Colon (tissue), 2 donors: Measurements from ENCODE around the gene KCTD15.
"Not testable (repeated sequence)": the region's sequence is repeated elsewhere in the genome, so short reads cannot be mapped to it uniquely, and the experiment has no call there.

Experiments used
- FAIRE-seq: peaks from 2 replicates; lab custom pipeline; 2012; peaks lifted over from hg19 to GRCh38; lab: Jason Lieb, UNC
- donor health status: control.
- donor health status: control.

The KCTD15 gene

DNA sequence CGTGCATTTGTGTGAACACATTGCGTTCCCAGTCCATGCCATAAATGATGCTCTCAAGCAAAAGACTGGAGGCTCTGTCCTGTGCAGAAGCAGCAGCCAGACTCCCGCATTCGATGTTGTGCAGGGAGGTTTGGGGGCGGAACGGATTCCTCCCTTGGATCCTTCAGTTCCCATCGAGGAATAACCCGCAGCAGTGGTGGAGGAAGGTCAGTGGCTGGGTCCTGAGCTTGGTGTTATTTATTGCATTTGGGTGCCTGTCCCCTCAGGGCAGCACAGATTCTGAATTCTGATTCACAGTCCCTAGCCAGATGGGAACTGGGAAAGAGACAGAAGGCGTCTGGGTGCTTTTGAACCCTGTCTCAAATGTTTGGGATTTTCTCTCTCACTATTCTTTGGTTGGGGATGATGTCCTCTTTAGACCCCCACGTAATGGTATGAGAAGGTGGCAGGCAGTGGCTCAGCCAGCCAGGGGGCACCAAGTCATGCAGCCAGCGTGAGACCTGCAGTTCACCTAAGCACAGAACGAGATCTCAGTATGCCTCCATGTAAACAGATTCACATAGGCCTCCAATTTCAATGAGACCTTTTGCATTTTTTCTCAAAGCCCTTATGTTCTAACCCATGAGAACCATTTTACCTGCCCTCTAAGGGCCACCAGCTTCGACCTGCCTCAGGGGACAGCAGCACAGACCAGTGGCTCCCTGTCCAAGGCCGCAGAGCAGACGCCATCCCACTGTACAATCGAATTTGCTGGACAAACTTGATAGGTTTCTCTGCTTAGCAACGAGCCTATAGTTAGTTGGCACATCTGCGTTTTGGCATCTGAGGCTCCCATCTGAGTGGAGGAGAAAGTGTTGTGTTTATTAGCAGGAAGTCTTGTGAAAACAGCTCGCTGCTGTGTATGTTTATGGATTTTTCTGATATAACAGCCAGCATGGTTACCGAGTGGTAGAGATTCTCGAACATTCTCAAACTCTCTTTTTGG lies 17.8 kb downstream of the KCTD15 start:
- FAIRE-seq, result no peak

DNA sequence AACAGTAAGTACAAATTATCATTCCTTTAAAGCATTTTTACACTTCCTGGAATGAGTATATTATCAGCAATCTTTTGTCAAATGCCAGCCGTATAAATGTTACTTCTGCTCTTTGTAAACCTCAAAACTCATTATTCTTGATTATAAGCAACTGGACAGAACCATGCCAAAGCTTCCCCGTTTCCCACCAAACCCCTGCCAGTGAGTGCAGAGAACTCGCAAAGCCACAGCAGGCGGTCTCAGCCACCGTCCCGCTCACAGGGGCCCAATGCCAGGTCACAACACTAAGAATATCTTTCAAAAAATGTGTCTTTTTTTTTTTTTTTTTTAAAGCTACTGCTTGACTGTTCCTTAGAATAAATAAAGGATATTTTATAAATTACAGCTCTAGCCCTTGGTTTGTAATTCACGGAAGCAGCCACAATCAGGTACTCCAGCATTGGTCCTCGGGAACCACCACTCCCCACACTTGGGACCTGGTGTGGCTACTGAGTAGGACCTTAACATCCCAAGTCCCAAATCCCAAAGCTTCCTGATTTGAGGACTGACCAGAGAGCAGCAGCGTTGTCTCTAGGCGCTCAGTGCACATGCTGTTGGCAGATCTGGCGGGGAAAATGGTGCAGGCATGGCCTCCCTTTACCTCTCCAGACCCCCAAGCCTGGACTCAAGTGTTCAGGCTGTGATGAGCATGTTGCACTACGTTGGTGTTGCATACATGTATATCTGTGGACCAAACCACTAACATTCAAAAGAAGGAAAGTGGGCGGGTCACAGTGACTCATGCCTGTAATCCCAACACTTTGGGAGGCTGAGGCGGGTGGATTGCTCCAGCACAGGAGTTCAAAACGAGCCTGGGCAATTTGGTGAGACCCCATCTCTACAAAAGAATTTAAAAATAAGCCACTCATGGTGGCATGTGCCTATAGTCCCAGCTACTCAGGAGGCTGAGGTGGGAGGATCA lies 19.0 kb downstream of the KCTD15 start:
- no peak for FAIRE-seq

DNA sequence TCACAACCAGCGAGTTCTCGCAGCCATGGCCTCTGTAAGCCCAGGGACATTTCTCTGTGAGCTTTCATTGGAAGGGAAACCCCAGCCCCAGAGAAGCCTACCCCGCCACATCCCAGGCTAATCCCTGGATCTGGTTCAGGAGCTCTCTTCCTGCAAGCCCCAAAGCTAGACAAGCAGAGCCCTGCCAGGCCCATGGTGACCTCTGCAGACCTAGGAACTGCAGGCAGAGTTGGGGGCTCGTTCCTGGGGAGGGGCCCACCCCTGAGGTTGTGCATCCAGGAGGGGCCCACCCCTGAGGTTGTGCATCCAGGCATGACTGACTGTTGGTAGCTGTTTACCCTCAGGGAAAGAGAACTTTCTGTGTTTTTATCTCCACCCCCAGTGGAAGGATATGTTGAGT lies 21.7 kb downstream of the KCTD15 start:
- no peak for FAIRE-seq

DNA sequence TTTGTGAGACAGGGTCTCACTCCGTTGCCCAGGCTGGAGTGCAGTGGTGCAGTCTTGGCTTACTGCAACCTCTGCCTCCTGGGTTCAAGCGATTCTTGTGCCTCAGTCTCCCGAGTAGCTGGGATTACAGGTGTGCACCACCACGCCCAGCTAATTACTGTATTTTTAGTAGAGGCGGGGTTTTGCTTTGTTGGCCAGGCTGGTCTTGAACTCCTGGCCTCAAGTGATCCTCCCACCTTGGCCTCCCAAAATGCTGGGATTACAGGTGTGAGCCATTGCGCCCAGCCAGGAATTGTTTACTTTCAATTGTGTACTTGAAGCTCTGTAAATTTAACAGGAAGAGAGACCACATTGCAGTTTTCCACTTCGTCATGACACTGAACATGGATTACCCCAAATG lies 22.4 kb downstream of the KCTD15 start:
- not testable (repeated sequence) for FAIRE-seq

DNA sequence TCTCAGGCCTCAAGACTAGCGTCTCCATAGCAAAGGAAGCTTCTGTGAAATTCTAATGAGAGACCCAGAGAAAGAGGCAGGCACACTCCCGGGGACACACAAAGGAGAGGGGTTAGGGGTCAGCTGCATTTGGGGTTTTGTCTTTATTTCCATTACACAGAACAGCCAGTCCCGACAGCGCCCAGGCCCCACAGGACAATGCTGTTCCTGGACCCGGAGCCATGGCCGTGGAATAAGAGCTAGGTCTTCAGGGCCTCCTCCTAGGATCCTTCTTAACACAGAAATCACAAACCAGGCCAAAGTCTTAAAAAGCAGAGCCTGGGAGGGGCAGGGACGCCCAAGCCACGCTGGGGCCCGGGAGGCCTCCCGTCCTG lies 22.8 kb downstream of the KCTD15 start:
- no peak for FAIRE-seq

DNA sequence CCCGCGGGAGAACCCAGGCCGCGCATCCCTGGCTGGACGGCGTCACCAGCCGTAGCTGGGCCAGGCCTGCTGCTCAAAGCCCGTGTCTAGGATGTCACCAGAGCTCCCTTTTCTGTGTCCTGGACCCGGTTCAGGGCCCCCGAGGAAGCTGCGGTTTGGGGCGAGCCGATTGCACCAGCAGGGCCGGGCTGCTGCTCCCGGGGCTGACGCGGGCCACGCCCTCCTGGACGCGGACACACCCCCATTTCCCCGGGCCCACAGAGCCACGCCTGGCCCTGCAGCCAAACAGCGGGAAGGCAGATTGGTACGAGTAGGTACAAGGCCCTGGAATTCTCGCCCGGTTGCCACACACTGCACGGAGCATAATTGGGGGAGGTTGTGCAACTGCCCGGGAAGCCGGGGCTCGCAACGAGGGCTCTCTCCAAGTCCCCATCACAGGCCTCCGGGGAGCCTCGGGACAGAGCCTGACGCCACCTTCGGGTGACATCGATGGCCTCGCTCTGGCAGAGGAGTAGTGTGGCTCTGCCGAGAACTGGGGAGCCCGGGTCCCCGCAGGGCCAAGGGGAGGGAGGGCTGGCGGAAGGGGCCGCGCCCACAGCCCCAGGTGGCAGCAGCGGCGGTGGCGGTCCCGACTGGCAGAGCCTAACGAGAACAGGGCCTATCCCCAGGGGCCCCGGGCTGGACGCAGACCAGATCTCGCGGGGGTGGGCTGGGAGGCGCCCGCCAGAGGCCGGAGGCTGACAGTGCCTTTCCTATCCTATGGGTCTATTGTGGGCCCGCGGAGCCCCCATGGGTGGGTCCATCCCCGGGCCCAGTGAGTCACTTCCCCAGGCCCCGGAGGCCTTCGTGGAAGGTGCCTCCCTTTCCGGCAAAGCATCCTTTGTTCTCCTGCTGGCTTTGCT lies 23.5 kb downstream of the KCTD15 start:
- FAIRE-seq, result no peak

DNA sequence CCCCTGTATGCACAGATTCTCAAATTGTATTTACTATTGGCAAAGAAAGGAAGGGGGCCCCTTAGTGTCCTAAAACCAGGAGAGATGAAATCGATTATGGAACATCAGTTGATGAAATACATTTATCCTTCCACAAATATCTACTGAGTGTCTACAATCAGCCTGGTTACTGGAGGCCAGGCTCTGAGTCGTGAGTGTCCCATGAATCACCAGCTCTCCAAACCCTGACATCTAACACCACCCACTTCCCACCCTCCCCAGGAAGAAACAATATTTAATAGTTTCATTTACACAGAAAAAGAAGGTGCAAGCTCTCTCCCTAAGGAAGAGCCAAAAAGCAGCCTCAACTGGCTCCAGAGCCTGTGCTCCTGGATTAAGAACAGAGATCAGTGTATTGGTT lies 25.2 kb downstream of the KCTD15 start:
- FAIRE-seq, result no peak

DNA sequence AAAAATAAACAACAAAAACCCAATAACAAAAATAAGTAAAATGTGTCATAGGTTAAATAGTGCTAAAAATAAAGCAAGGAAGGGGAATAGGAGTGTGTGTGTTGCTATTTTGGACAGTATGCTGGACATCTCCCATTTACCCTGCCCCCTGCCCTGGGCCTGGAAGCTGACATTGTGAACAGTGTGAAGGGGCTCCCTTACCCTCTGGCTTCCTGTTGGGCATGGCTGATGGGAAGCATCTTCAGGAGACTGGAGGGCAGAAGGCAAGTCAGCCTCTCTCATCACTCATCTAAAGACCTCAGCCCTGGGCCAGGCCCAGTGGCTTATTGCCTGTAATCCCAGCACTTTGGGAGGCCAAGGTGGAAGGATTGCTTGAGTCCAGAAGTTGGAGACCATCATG lies 26.7 kb downstream of the KCTD15 start:
- no peak for FAIRE-seq

DNA sequence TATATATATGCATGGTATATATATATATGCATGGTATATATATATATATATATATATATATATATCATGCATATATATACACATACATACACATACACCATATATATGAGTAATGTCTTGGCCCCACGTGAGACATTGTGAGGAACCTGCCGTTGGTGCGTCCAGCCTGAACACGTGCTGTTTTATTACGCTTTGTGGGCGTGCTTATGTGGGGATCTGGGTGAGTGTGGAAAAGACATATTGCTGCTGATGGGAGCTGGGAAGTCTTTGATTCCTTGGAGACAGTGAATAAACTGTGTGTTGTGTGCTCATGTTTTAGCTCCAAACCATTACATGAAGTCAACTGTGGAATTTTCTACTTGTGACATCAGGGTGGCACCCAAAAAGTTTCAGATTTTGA lies 28.9 kb downstream of the KCTD15 start:
- no peak for FAIRE-seq

DNA sequence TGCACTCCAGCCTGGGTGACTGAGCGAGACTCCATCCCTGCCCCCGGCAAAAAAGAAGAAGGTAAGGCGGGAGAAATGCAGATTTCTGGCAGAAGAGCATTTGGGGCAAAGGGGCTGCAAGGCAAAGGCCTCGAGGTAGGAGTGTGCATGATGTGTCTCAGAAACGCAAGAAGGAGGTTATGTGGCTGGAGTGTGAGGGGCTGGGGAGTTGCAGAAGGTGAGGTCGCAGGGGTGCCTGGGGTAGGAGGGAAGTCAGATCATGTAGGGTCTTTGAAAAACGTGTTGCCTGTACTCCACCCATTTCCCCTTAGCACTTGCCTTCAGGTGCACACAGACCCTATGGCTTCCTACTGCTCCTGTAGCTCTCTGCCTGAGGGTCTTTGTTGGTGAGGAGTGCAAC lies 29.9 kb downstream of the KCTD15 start:
- no peak for FAIRE-seq

DNA sequence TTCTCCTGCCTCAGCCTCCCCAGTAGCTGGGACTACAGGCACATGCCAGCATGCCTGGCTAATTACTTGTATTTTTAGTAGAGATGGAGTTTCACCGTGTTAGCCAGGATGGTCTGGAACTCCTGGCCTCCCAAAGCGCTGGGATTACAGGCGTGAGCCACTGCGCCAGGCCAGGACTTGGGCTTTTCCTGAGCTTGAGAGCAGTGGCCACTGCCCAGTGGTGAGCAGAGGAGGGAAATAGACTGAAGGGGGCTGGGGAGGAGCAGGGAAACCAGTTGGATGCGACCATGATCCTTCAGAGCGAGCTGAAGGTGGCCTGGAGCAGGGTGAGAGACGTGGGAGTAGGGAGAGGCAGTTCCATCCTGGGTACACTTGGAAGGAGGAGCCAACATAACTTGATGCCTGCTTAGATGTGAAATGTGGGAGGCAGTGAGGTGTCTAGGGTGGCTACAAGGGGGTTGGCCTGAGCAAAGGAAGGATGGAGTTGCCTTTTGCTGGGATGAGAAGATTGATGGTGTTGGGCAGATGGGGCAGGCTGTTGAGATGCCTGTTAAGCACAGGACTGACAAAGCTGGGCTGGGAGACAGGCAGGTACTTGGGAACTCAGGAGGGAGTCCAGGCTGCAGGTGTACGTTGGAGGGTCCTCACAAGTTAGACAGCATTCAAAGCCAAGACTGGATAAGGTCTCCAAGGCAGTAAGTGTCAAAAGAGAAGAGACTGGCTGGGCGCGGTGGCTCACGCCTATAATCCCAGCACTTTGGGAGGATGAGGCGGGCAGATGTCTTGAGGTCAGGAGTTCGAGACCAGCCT lies 31.8 kb downstream of the KCTD15 start:
- no peak for FAIRE-seq

DNA sequence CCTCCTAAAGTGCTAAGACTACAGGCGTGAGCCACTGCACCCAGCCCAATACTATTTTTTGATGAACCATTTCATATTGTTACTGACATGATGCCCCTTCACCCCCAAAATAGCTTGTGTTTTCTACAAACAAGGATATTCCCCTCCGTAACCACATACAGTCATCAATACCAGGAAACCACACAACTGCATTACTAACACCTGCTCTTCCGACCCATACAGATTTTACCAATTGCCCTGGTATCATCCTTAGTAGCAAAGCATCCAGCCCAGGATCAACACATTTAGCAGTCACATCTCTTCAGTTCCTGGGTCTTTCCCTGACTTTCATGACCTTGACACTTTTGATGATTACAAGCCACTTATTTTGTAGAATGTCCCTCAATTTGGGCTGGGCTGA lies 33.6 kb downstream of the KCTD15 start:
- FAIRE-seq, result no peak

DNA sequence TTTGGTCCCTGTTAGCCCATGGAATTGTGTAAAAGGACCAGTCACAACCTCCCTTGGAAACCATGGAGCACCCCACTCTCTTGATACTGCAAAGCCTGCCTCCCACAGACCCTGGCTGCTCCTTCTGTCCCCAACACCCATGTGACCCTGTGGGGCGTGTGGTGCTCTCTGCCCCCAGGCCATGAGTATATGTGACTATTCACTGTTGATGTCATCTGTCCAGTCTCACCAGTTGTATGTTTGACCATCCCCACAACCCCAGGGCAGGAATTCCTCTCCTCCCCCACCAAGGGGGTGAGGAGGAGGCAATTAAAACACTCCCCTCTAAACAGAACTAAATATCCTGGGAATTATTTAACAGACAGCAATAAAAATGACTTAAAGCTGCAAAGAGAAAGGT lies 35.2 kb downstream of the KCTD15 start:
- no peak for FAIRE-seq

DNA sequence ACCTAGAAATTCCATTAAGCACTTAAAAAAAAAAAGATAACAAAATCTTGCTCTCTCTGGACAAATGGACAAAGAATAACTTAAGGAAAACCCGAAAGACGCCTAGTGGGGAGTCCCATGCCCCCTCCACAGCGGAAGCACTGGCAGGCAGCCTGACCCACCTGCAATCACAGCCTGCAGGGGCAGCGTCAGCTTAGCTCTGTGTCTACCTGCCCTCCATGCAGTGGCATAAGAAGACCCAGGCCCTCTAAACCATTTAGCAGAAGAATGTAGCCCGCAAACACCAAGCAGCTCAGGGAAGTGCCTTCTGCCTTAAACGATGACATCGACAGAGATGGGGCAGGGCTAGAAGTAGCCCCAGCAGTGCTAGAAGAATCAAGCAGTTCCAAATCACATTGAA lies 36.0 kb downstream of the KCTD15 start:
- no peak for FAIRE-seq

DNA sequence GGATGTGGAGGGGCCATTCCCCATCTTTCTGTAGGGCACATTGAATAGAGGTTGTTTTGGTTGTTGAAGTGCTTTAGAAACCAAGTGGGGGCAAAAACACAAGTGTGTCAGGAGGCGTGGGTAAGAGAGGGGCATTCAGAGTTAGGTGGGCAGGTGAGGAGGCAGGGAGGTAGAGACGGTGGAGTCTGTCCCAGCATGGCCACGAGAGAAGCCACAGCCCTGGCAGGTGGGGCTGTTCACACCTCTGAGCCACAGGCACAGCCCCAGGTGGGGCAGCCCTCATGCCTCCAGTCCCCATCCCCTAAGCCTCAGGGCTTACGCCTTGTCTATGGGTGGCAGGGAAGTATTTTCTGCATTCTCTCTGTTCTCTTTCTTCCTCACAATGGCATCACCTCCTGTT lies 43.7 kb downstream of the KCTD15 start:
- FAIRE-seq, result no peak

DNA sequence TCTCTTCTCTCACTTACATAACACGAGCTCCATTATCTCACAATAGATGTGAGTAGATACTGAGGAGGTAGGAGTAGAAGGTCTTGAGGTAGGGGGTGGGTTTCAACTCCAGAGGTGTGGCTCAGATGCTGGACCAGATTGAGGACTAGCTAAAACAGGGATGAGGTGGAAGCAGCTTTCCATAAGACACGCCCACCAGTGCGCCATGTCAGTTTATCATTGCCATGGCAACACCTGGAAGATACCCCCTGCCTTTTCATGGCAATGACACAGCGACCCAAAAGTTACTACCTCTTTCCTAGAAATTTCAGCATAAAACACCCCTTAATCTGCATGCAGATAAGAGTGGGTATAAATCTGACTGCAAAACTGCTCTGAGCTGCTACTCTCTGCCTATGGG lies 44.1 kb downstream of the KCTD15 start:
- no peak for FAIRE-seq

DNA sequence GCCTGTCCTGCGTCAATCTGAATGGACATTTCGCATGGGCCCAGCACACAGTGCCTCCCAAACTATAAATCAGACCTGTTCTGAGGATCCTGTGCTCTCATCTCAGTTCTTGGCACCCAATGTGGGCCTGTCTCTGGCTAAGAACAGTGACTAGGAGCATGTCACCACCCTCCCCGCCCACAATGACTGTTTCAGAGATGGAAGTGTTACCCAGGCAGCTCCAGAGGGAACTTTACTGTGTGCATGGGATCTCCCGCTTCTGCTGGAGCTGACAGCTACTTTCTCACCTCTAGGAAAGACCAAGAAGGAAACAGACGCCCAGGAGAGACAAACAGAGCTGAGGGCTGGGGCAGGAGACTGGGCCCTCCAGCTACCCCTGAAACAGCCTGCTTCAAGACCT lies 45.0 kb downstream of the KCTD15 start:
- FAIRE-seq, result no peak

DNA sequence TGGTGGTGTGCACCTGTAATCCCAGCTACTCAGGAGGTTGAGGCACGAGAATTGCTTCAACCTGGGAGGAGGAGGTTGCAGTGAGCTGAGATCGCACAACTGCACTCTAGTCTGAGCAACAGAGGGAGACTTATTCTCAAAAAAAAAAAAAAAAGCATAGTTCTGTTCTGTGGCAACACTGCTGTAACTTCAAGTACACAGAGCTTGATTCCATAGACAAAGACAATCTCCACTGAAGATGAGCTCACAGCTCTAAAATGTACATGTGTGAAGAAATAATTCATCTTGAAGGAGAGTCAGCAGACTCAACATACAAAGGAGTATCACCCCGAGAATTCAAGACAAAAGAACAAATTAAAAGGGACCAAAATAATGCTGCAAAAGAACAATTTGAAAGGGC lies 47.8 kb downstream of the KCTD15 start:
- no peak for FAIRE-seq

DNA sequence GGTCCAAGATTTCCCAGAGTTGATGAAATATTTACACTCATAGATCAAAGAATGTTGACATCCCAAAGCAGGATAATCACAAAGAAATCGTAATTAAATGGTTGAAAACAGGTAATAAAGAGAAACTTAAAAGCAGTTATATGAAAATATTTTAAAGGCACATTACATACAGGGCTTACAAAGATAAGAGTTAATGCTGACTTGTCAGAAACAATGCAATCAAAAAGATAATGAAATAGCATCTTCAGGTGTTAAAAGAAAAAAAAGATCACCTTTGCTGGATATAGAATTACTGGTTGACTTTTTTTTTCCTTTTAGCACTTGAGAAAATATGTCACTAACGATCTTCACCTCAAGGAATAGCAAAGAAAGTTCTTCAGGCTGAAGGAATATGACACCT lies 48.8 kb downstream of the KCTD15 start:
- no peak for FAIRE-seq

DNA sequence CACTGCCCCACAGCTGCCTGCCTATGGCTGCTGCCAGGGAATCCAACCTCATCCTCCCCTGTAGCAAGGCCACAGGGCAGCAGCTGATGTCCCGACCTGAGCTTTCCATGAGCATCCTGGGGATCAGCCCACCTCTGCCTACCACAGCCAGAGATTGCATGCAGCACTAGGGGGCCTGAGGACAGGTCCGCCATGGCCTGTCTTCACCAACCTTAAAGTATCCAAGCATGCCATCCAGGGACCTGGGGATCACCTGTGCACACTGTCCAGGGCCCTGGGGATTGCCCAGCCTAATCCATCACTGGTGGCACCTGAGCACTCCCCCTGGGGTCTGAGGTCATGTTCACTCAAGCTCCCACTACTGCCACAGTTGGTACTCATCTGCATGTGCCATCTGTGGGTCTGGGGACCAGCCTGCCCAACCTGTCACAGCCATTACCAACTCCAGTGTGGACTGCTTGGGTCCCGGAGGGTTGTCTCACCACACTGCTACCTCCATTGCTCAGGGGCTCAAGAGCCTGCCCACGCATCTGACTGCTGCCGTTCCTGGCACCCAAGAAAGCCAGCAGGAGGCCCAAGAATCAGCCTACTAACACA lies 53.0 kb downstream of the KCTD15 start:
- no peak for FAIRE-seq

DNA sequence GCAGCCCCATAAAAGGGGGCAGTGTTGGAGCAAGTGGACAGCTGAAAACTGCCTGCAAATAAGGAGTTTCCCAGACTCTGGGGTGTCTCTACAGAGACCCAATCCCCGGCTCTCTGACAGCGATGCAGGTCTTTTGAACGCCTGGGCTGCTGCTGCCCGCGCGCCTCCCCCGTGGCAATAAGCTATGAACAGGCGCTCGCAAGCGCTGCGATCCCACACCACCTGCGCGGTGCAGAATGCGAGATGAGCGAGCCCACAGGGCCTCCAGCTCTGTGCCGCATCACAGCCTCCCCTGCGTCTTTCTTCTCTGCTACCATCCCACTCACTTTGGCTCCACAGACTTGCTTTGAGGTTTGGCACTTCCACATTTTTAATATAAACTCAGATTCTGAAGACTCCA lies 62.3 kb downstream of the KCTD15 start:
- FAIRE-seq, result no peak
